Adrenal gland (tissue), 12 donors: Measurements from ENCODE around the gene GCSAM. TPM values are rescaled to one million over a fixed set of nuclear protein-coding genes. Genes with fewer than 3 reads are reported as not detected.

Experiments used
- DNase-seq, 7 donors: peaks; one replicate each; pipeline ENCODE4 v3.0.0-alpha.2; 2019 to 2020
- H3K27ac ChIP-seq, 5 donors: fragments of 200-600 bp; sonication (generic) in 4 of 5; 1 replicate in 3 of 5; 2 replicates in 2 of 5; pipeline versions ENCODE4 v1.5.1 to v1.8.0; 2016 to 2020; ENCODE audit warnings: mild to moderate bottlenecking in 1 of 5
- H3K27me3 ChIP-seq: fragments of 200-600 bp; 2 replicates; pipeline ENCODE4 v1.8.0; 2021
- H3K36me3 ChIP-seq, 2 donors: fragments of 200-600 bp; replicated peaks in 1 of 2; 1 replicate in 1 of 2; 2 replicates in 1 of 2; pipeline versions ENCODE4 v1.5.1 to v1.8.0; 2018 to 2022
- H3K4me1 ChIP-seq, 2 donors: fragments of 200-600 bp; replicated peaks in 1 of 2; 1 replicate in 1 of 2; 2 replicates in 1 of 2; pipeline versions ENCODE4 v1.5.1 to v1.8.0; 2018 to 2021
- H3K4me3 ChIP-seq, 4 donors: fragments of 200-600 bp; sonication (generic) in 3 of 4; one replicate each; pipeline ENCODE4 v1.5.1; 2016 to 2018
- H3K9me3 ChIP-seq, 3 donors: fragments of 200-600 bp; sonication (generic) in 1 of 3; replicated peaks in 1 of 3; 1 replicate in 2 of 3; 2 replicates in 1 of 3; pipeline versions ENCODE4 v1.5.1 to v1.8.0; 2016 to 2021
- CTCF ChIP-seq, 6 experiments: fragments of 450-650 bp in 4 of 6; fragments of 200-600 bp in 2 of 6; sonication (generic) in 1 of 6; IDR thresholded peaks; 1 replicate in 5 of 6; 2 replicates in 1 of 6; pipeline versions ENCODE4 v1.5.1 to v1.8.0; 2016 to 2021; ENCODE audit warnings: antibody characterized with exemption in 6 of 6, mild to moderate bottlenecking in 2 of 6, moderate library complexity in 1 of 6
- POLR2A ChIP-seq, 2 donors: fragments of 450-650 bp; IDR thresholded peaks; one replicate each; pipeline ENCODE4 v1.6.1; 2017; ENCODE audit warnings: antibody characterized with exemption in 2 of 2, mild to moderate bottlenecking in 2 of 2, moderate library complexity in 1 of 2
- WGBS, 4 donors: extraction: QIAGEN DNeasy Blood & Tissue Kit in 2 of 4; methylation state at CpG; one replicate each; pipeline versions ENCODE4 v1.1.5 to v1.1.7; 2013 to 2017; 5-methylcytosine and 5-hydroxymethylcytosine counted together
- intact Hi-C, 2 donors: fragments of 100-400 bp; cut with DNase I; formaldehyde crosslinking; loops; one replicate each; pipeline versions ENCODE4 v1.14.1 to v1.15.0; 2022 to 2023
- polyA plus RNA-seq, 3 donors: library from polyadenylated mRNA; stranded (reverse); fragments of 200-250 nt in 2 of 3; fragments of 350-450 nt in 1 of 3; fragmentation: Illumina TruSeq in 1 of 3; extraction: RNeasy Lipid Tissue Mini Kit (QIAGEN cat#74804) in 1 of 3; gene quantifications; one replicate each; pipeline ENCODE4 v1.2.3, GENCODE V29; 2013 to 2014
- total RNA-seq, 9 donors: library from RNA; depleted of rRNA in 4 of 9; stranded (reverse); fragments of >200 nt in 4 of 9; fragments of 120-200 nt in 1 of 9; fragmentation: NEBNext Ultra II Directional in 1 of 9; extraction: Animal tissue kit (Norgen Biotek cat#: 25700) in 1 of 9; gene quantifications; one replicate each; pipeline versions ENCODE4 v1.1.0 to v1.2.4, GENCODE V29; 2013 to 2023
- donor health status: healthy with polysubstance abuse.
- donor health status: Bipolar disorder and iron deficiency.
- donor health status: DM: yes; HTN: yes; CAD: no.
- donor health status: DM: no; HTN: no; CAD: no.
- donor health status: DM: no; HTN: no; CAD: no.
- donor health status: DM: yes; HTN: yes; CAD: no.

Gene GCSAM
- total and polyA plus RNA-seq, 12 donors = 0.07 to 1.8 (median 0.26) TPM; not detected in 5

GRCh38 chr3:112122870-112123269 lies 10.2 kb downstream of the GCSAM start:
- peaks cover 4 to 14% of the 10 kb centered on the region in 2 donors for H3K4me1 ChIP-seq
- no peak overlapping the region for H3K4me3 ChIP-seq
- no peak overlapping the region for H3K27ac ChIP-seq
- H3K36me3 ChIP-seq = no peaks in the 10 kb centered on the region
- H3K27me3 ChIP-seq = no peaks in the 10 kb centered on the region
- intact Hi-C loops = no loop called here
- no peak for DNase-seq
- H3K9me3 ChIP-seq = no peaks in the 10 kb centered on the region
- TF ChIP-seq CTCF (IDR thresholded peaks at IDR 0.05) = no peak
- TF ChIP-seq POLR2A (IDR thresholded peaks at IDR 0.05) = no peak

DNA sequence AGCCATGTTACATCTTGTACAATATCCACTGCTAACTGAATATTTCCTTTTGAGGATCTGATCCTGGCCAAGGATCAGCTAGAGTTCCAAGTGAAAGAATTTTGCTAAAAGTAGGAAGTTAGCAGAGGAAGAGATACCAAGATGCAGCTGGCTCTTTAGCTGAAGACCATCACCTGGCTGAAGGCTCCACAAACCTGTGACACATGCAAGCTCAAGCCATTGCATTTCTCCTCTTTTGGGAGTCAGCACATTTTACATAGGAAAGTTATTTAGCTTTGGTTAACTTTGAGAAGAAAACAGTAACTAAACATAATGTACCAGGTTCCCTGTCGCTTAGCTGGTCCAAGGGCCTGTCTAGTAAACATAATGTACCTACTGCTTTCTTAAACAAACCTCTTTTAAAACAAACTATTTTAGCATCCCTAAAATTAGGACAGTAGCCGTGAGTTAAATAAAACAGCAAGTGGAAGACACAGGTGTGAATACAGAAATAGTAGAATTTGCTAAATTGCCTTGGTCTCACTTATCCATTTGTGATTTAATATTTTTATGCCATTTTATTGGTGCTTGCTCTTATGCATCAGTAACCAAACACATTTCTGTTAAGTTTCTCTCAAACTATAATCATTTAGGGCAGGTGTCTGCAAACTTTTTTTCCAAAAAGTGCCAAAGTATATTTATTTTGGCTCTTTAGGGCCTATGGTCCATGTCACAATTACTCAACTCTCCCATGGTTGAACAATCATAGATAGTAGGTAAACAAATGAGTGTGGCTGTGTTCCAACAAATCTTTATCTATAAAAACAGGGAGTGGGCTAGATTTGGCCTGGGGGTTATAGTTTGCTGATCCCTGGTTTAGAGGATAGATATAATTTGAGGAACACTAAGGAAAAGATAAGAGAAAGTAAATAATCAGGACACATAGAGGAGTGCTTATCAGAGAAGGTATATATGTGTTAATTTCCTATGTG lies 11.2 kb downstream of the GCSAM start:
- H3K4me3 ChIP-seq = no peak overlapping the region
- whole genome bisulfite sequencing, 4 donors = 93 to 94% (median 94%) methylated on average over 2 of the region's 2 CpGs
- H3K9me3 ChIP-seq = no peaks in the 10 kb centered on the region
- H3K27me3 ChIP-seq = no peaks in the 10 kb centered on the region
- no peak overlapping the region for H3K27ac ChIP-seq
- H3K4me1 ChIP-seq = peaks cover 4 to 8% of the 10 kb centered on the region in 2 donors
- TF ChIP-seq POLR2A (IDR thresholded peaks at IDR 0.05) = no peak
- TF ChIP-seq CTCF (IDR thresholded peaks at IDR 0.05) = no peak
- DNase-seq = no peak
- no peaks in the 10 kb centered on the region for H3K36me3 ChIP-seq
- intact Hi-C loops = no loop called here

GRCh38 chr3:112119962-112120836 lies 12.8 kb downstream of the GCSAM start:
- TF ChIP-seq POLR2A (IDR thresholded peaks at IDR 0.05) (no peak), CTCF (IDR thresholded peaks at IDR 0.05) (no peak)
- Histone ChIP-seq H3K4me1 (peaks cover 0 to 5% of the 10 kb centered on the region in 2 donors), H3K36me3 (no peaks in the 10 kb centered on the region), H3K27me3 (no peaks in the 10 kb centered on the region), H3K9me3 (no peaks in the 10 kb centered on the region), H3K4me3 (no peak overlapping the region), H3K27ac (no peak overlapping the region)
- no peak for DNase-seq
- intact Hi-C loops = loop anchor here in 1 of 2 donors (10.0 kb wide), 1 partner anchor 405 kb away; no protein-coding TSS in a partner anchor
- WGBS, 4 donors = 70 to 79% (median 74%) methylated on average over 9 of the region's 9 CpGs
